Thoracic aorta (tissue), 2 donors: Measurements from ENCODE around the gene CLDN11. TPM values are rescaled to one million over a fixed set of nuclear protein-coding genes. Genes with fewer than 3 reads are reported as not detected.

ENCODE experiments used
- ATAC-seq: fragments of 150-250 bp; one replicate; pipeline ENCODE4 v1.8.0; 2017; ENCODE audit warnings: low read depth; ENCODE audit not compliant: insufficient number of reproducible peaks, low FRiP score
- DNase-seq: peaks from one replicate; pipeline ENCODE4 v3.0.0-alpha.2; 2020; ENCODE audit warnings: low spot score
- H3K27ac ChIP-seq, 2 donors: fragments of 200-600 bp; sonication (generic); 1 replicate in 1 of 2; 2 replicates in 1 of 2; pipeline ENCODE4 v1.5.1; 2016; ENCODE audit warnings: mild to moderate bottlenecking in 2 of 2, moderate library complexity in 2 of 2
- H3K27me3 ChIP-seq: fragments of 200-600 bp; sonication (generic); replicated peaks from 2 replicates; pipeline ENCODE4 v1.6.0; 2016; ENCODE audit warnings: mild to moderate bottlenecking; ENCODE audit not compliant: insufficient read depth
- H3K36me3 ChIP-seq: fragments of 200-600 bp; sonication (generic); one replicate; pipeline ENCODE4 v1.5.1; 2016
- H3K4me1 ChIP-seq, 2 donors: fragments of 200-600 bp; sonication (generic); 1 replicate in 1 of 2; 2 replicates in 1 of 2; pipeline versions ENCODE4 v1.5.1 to v1.6.0; 2016; ENCODE audit warnings: low read depth in 2 of 2, mild to moderate bottlenecking in 1 of 2; ENCODE audit not compliant: control insufficient read depth in 1 of 2
- H3K4me3 ChIP-seq: fragments of 200-600 bp; sonication (generic); 2 replicates; pipeline ENCODE4 v1.5.1; 2016; ENCODE audit warnings: mild to moderate bottlenecking
- H3K9me3 ChIP-seq: fragments of 200-600 bp; sonication (generic); 2 replicates; pipeline ENCODE4 v1.5.1; 2016
- total RNA-seq, 2 donors: library from RNA; depleted of rRNA; stranded (reverse); fragments of >200 nt; gene quantifications; one replicate each; pipeline versions ENCODE4 v1.1.0 to v1.2.3, GENCODE V29; 2016
- TF ChIP-seq, protein P1 (sequence below): fragments of 200-600 bp; sonication (generic); IDR thresholded peaks from one replicate; pipeline ENCODE4 v1.5.1; 2019; ENCODE audit warnings: antibody characterized with exemption

The CLDN11 gene
- total RNA-seq, 2 donors from 2014 or later, result 2.5 to 2.7 TPM

DNA sequence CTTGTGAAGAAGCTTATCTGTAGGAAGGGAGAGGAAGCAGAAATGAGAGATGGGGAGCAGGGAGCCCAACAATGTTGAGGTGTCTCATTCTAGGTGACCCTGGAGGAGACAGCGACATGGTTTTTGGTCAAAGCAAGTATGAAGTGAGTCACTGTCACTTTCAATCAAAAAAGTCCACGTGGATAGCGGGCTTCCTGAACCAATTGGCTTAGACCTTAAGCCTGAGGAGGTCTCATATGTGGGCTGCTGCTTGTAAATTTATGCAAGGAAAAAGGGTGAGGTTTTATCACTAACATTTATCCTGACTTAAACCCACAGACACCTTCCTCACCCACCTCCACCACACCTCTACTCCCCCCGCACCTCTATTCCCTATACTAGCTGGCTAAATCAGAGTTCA lies 22.7 kb downstream of the CLDN11 start:
- no peak overlapping the region for H3K4me3 ChIP-seq
- no peaks in the 10 kb centered on the region for H3K36me3 ChIP-seq
- no peaks in the 10 kb centered on the region for H3K4me1 ChIP-seq
- TF ChIP-seq, protein P1, sequence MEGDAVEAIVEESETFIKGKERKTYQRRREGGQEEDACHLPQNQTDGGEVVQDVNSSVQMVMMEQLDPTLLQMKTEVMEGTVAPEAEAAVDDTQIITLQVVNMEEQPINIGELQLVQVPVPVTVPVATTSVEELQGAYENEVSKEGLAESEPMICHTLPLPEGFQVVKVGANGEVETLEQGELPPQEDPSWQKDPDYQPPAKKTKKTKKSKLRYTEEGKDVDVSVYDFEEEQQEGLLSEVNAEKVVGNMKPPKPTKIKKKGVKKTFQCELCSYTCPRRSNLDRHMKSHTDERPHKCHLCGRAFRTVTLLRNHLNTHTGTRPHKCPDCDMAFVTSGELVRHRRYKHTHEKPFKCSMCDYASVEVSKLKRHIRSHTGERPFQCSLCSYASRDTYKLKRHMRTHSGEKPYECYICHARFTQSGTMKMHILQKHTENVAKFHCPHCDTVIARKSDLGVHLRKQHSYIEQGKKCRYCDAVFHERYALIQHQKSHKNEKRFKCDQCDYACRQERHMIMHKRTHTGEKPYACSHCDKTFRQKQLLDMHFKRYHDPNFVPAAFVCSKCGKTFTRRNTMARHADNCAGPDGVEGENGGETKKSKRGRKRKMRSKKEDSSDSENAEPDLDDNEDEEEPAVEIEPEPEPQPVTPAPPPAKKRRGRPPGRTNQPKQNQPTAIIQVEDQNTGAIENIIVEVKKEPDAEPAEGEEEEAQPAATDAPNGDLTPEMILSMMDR, result no peak
- no peak overlapping the region for H3K27ac ChIP-seq
- DNase-seq, result no peak
- H3K9me3 ChIP-seq, result no peaks in the 10 kb centered on the region
- no peak for ATAC-seq
- H3K27me3 ChIP-seq, result no peaks in the 10 kb centered on the region

DNA sequence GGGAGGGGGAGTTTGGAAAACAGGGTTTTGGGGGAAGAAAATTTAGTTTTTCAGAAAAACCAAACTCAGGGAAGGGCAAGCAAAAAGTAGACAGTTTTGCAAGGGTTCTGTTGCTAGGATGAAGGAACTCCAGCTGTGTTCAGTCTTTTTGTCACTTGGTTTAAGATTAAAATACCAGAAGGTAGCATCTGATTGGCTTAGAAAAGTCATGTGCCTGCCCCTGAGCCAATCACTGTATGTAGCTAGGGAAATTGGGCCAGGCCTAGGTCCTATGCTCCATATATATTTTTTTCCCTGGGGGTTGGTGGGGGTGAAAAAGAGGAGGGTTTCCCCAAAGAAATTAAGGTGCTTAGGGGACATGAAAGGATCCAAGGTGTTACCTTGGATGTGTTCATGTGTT lies 24.3 kb downstream of the CLDN11 start:
- H3K27ac ChIP-seq, result no peak overlapping the region
- H3K4me1 ChIP-seq, result no peaks in the 10 kb centered on the region
- H3K27me3 ChIP-seq, result no peaks in the 10 kb centered on the region
- DNase-seq (no peak), ATAC-seq (no peak)
- no peaks in the 10 kb centered on the region for H3K9me3 ChIP-seq
- no peak overlapping the region for H3K4me3 ChIP-seq
- H3K36me3 ChIP-seq, result no peaks in the 10 kb centered on the region
- TF ChIP-seq, protein P1, result no peak

DNA sequence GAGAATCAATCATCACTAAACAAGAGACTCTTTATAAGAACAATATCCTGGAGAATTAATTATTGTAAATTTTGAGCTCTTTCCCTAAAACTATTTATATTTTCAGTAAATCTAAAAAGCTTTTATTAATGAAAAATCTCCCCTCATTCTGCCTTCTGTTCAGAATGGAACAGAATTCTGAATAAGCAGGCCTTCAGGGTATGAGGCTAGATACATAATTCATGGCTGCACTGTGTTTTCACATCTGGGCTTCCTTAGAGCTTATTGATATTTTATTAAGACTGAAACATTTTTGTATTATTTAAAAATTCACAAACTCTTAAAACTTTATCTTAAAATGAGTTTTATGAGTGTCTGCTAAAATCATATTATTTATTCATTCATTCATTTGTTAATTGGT lies 24.8 kb downstream of the CLDN11 start:
- no peak for ATAC-seq

DNA sequence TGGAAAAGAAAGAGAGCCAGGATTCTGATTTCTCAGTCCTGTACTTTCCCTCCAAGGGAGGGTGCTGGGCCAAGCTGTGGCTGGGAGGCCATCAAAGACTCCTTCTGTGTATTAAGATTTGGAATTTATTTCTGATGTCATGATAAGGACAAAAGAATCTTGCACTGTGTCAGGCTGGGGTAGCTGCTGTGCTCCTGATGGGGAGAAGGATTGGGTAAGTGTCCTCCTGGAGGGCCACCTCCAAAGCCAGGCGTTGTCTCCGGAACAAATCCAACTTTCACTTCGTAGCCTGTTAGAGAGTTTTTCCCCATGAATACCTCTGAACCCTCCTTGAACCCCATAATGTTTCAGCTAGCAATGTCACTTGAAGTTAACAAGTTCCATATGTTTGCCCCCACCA lies 29.9 kb downstream of the CLDN11 start:
- Histone ChIP-seq H3K27ac (no peak overlapping the region), H3K4me1 (no peaks in the 10 kb centered on the region), H3K27me3 (no peaks in the 10 kb centered on the region), H3K9me3 (no peaks in the 10 kb centered on the region), H3K36me3 (no peaks in the 10 kb centered on the region), H3K4me3 (no peak overlapping the region)
- DNase-seq, result no peak
- ATAC-seq, result no peak
- TF ChIP-seq, protein P1, result no peak

More for the DNA sequence above, 24.8 kb downstream of the CLDN11 start:
- Histone ChIP-seq H3K9me3 (no peaks in the 10 kb centered on the region), H3K4me3 (no peak overlapping the region), H3K27me3 (no peaks in the 10 kb centered on the region), H3K4me1 (no peaks in the 10 kb centered on the region), H3K27ac (no peak overlapping the region), H3K36me3 (no peaks in the 10 kb centered on the region)
- TF ChIP-seq, protein P1, result no peak
- no peak for DNase-seq

DNA sequence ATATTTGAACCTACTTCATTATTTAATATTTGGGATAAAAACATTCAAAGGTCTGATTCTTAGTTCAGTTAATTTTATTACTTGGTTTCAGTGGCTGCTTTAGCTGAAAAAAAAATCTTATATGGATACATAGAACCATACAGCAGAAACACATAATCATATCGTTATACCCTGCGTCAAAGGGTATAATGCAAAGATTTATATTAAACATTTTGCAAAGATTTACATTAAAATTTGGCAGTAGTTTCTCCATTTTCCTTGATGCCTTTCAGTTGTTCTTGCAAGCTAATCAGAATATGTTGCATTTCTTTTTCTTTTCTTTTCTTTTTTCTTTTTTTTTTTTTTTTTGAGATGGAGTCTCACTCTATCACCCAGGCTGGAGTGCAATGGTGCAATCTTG lies 31.4 kb downstream of the CLDN11 start:
- ATAC-seq, result no peak
- H3K27ac ChIP-seq, result no peak overlapping the region
- H3K36me3 ChIP-seq, result no peaks in the 10 kb centered on the region
- no peaks in the 10 kb centered on the region for H3K9me3 ChIP-seq
- TF ChIP-seq, protein P1, result no peak
- H3K27me3 ChIP-seq, result no peaks in the 10 kb centered on the region
- DNase-seq, result no peak
- H3K4me1 ChIP-seq, result no peaks in the 10 kb centered on the region
- no peak overlapping the region for H3K4me3 ChIP-seq
